Fibroblast of the aortic adventitia (primary cell): ENCODE results near the gene PWWP2A. TPM values are rescaled to one million over a fixed set of nuclear protein-coding genes. Genes with fewer than 3 reads are reported as not detected.
"Not testable (repeated sequence)": the region's sequence is repeated elsewhere in the genome, so short reads cannot be mapped to it uniquely, and the experiment has no call there.

ENCODE experiments used
- DNase-seq: peaks from one replicate; pipeline ENCODE4 v3.0.0-alpha.2; 2010; ENCODE audit warnings: low read depth
- H3K4me3 ChIP-seq: 2 replicates; pipeline ENCODE4 v1.5.1; 2011; ENCODE audit warnings: low read depth, mild to moderate bottlenecking, control low read depth, low read length, moderate library complexity
- CTCF ChIP-seq: IDR thresholded peaks from 2 replicates; pipeline ENCODE4 v1.5.1; 2011; ENCODE audit warnings: mild to moderate bottlenecking, low read length, control low read depth, inconsistent platforms; ENCODE audit not compliant: insufficient read depth
- total RNA-seq: library from RNA; depleted of rRNA; stranded (reverse); fragments of >200 nt; gene quantifications from 2 replicates; pipeline ENCODE4 v1.2.3, GENCODE V29; 2012; ENCODE audit warnings: low replicate concordance

PWWP2A gene
- total RNA-seq, 1 donor: 24.3 TPM

- no peak for TF ChIP-seq CTCF
- peak; percentile 45 for DNase-seq
- no peak overlapping the region for H3K4me3 ChIP-seq
Observed at GRCh38 chr5:160071516-160071915, 47.7 kb downstream of the PWWP2A start.

- DNase-seq: not testable (repeated sequence)
Observed at GRCh38 chr5:160069120-160069519, 50.1 kb downstream of the PWWP2A start.

GRCh38 chr5:160064995-160065614 is 54.1 kb downstream of the PWWP2A start:
- no peak for TF ChIP-seq CTCF
- H3K4me3 ChIP-seq: no peak overlapping the region
- no peak for DNase-seq

More at GRCh38 chr5:160069120-160069519, 50.1 kb downstream of the PWWP2A start:
- not testable (repeated sequence) for H3K4me3 ChIP-seq

GRCh38 chr5:160064417-160064810 is 54.8 kb downstream of the PWWP2A start:
- no peak for TF ChIP-seq CTCF
- H3K4me3 ChIP-seq: no peak overlapping the region
- no peak for DNase-seq

GRCh38 chr5:160061770-160062169 is 57.5 kb downstream of the PWWP2A start:
- no peak for DNase-seq
- H3K4me3 ChIP-seq: no peak overlapping the region
- no peak for TF ChIP-seq CTCF

GRCh38 chr5:160060001-160060400 is 59.2 kb downstream of the PWWP2A start:
- H3K4me3 ChIP-seq: no peak overlapping the region
- no peak for TF ChIP-seq CTCF
- DNase-seq: no peak

GRCh38 chr5:160057256-160057655 is 62.0 kb downstream of the PWWP2A start:
- no peak for TF ChIP-seq CTCF
- H3K4me3 ChIP-seq: no peak overlapping the region
- no peak for DNase-seq
